ENCODE results near the gene ASTN1.

GRCh38 chr1:177146499-177146898 lies 18.0 kb downstream of the ASTN1 start:
- no peak for TF ChIP-seq PAX5 (IDR thresholded peaks at IDR 0.05; ENCODE audit: insufficient read depth, low read length, severe bottlenecking)
- no peak for TF ChIP-seq POLR2AphosphoS5 (IDR thresholded peaks at IDR 0.05; ENCODE audit: low read depth, low read length)
- TF ChIP-seq SPI1 (IDR thresholded peaks at IDR 0.05; ENCODE audit: low read depth, low read length) = no peak
- TF ChIP-seq POLR2A (IDR thresholded peaks at IDR 0.05; ENCODE audit: low read depth, low read length) = no peak
- TF ChIP-seq TAF1 (IDR thresholded peaks at IDR 0.05; ENCODE audit: low read depth, low read length) = no peak

Data from GM12891 (cell line).